Smooth muscle cell (in vitro differentiated cells): ENCODE results near the gene ISLR. TPM values are rescaled to one million over a fixed set of nuclear protein-coding genes. Genes with fewer than 3 reads are reported as not detected.

Source experiments
- DNase-seq: peaks from one replicate; lab custom pipeline; 2025; ENCODE audit not compliant: unreplicated experiment; lab: John Stamatoyannopoulos, UW
- H2AFZ ChIP-seq: fragments of 200-600 bp; sonication (generic); 2 replicates; pipeline ENCODE4 v1.6.0; 2016; ENCODE audit warnings: antibody characterized with exemption, low read depth, mild to moderate bottlenecking
- H3F3A ChIP-seq: fragments of 200-600 bp; sonication (generic); 2 replicates; pipeline ENCODE4 v1.6.0; 2017; ENCODE audit warnings: antibody characterized with exemption, low read depth
- H3K27ac ChIP-seq: fragments of 200-600 bp; sonication (generic); 2 replicates; pipeline ENCODE4 v1.5.1; 2016; ENCODE audit warnings: low read depth, mild to moderate bottlenecking
- H3K27me3 ChIP-seq: fragments of 200-600 bp; sonication (generic); 2 replicates; pipeline ENCODE4 v1.6.1; 2016; ENCODE audit warnings: low read depth, mild to moderate bottlenecking
- H3K36me3 ChIP-seq: fragments of 200-600 bp; sonication (generic); 2 replicates; pipeline ENCODE4 v1.5.1; 2016; ENCODE audit warnings: low read depth
- H3K4me1 ChIP-seq: fragments of 200-600 bp; sonication (generic); 2 replicates; pipeline ENCODE4 v1.5.1; 2016; ENCODE audit warnings: low read depth
- H3K4me2 ChIP-seq: fragments of 200-600 bp; sonication (generic); 2 replicates; pipeline ENCODE4 v1.6.0; 2016; ENCODE audit warnings: mild to moderate bottlenecking
- H3K4me3 ChIP-seq: fragments of 200-600 bp; sonication (generic); 2 replicates; pipeline ENCODE4 v1.5.1; 2016; ENCODE audit warnings: mild to moderate bottlenecking
- H3K79me2 ChIP-seq: fragments of 200-600 bp; sonication (generic); 2 replicates; pipeline ENCODE4 v1.6.0; 2016; ENCODE audit warnings: low read depth, mild to moderate bottlenecking
- H3K9ac ChIP-seq: fragments of 200-600 bp; sonication (generic); 2 replicates; pipeline ENCODE4 v1.6.0; 2016; ENCODE audit warnings: low read depth
- H3K9me3 ChIP-seq: fragments of 200-600 bp; sonication (generic); replicated peaks from 2 replicates; pipeline ENCODE4 v1.5.1; 2016; ENCODE audit warnings: low read depth
- H4K20me1 ChIP-seq: fragments of 200-600 bp; sonication (generic); 2 replicates; pipeline ENCODE4 v1.6.0; 2016; ENCODE audit warnings: low read depth
- CTCF ChIP-seq: fragments of 200-600 bp; sonication (generic); IDR thresholded peaks from 2 replicates; pipeline ENCODE4 v1.5.1; 2017; ENCODE audit warnings: borderline replicate concordance, mild to moderate bottlenecking, antibody characterized with exemption; ENCODE audit not compliant: insufficient read depth, poor library complexity, severe bottlenecking
- WGBS: methylation state at CpG from one replicate; pipeline ENCODE4 v1.1.7; 2016; ENCODE audit warnings: low lambda C conversion rate; 5-methylcytosine and 5-hydroxymethylcytosine counted together
- polyA plus RNA-seq: library from polyadenylated mRNA; unstranded; fragments of >200 nt; fragmentation: Nextera tagmentation; extraction: Ambion mirVana; gene quantifications from 2 replicates; pipeline ENCODE4 v1.2.1, GENCODE V29; 2016
- total RNA-seq: library from RNA; depleted of rRNA; stranded (reverse); fragments of >200 nt; gene quantifications from 2 replicates; pipeline ENCODE4 v1.2.3, GENCODE V29; 2014

ISLR gene
- total and polyA plus RNA-seq, 2 experiments from 2014 or later = 119 to 130 TPM

GRCh38 chr15:74129586-74130154, 43.8 kb upstream of the ISLR start:
- H3K4me1 ChIP-seq = peaks cover 44% of the 10 kb centered on the region
- H3K9me3 ChIP-seq = no peaks in the 10 kb centered on the region
- peak overlapping the region; percentile 47 for H2AFZ ChIP-seq
- TF ChIP-seq CTCF = no peak
- 2% methylated on average over 40 of the region's 40 CpGs for WGBS
- H3K4me3 ChIP-seq = peak overlapping the region; percentile 61
- H4K20me1 ChIP-seq = no peaks in the 10 kb centered on the region
- H3K27me3 ChIP-seq = peaks cover 66% of the 10 kb centered on the region
- no peaks in the 10 kb centered on the region for H3K79me2 ChIP-seq
- no peaks in the 10 kb centered on the region for H3K36me3 ChIP-seq
- DNase-seq = no peak
- H3K4me2 ChIP-seq = peak overlapping the region; percentile 95
- H3F3A ChIP-seq = no peaks in the 10 kb centered on the region
- no peak overlapping the region for H3K27ac ChIP-seq
- H3K9ac ChIP-seq = no peak overlapping the region

- Histone ChIP-seq H3K9me3 (no peaks in the 10 kb centered on the region), H3K27ac (no peak within 1 kb of the TSS), H2AFZ (peak within 1 kb of the TSS; percentile 47), H3F3A (no peaks in the 10 kb centered on the region), H3K79me2 (no peaks in the 10 kb centered on the region), H3K9ac (no peak within 1 kb of the TSS), H3K4me2 (peak within 1 kb of the TSS; percentile 95), H3K27me3 (peaks cover 72% of the 10 kb centered on the region), H3K36me3 (no peaks in the 10 kb centered on the region), H4K20me1 (no peaks in the 10 kb centered on the region), H3K4me1 (peaks cover 49% of the 10 kb centered on the region), H3K4me3 (peak within 1 kb of the TSS; percentile 61)
- TF ChIP-seq CTCF = no peak
- DNase-seq = no peak
- WGBS = 5% methylated on average over 51 of the region's 53 CpGs
Observed at GRCh38 chr15:74130155-74130848, 43.2 kb upstream of the ISLR start, which contains the start of gene ISLR2. Gene ISLR2, plus strand, starts transcription at chr15:74130586. Its CDS starts 2,169 bp downstream, at chr15:74132755.

- no peak for TF ChIP-seq CTCF
- 18% methylated on average over 26 of the region's 28 CpGs for WGBS
- H2AFZ ChIP-seq = no peak overlapping the region
- H3K4me2 ChIP-seq = peak overlapping the region; percentile 95
- no peaks in the 10 kb centered on the region for H4K20me1 ChIP-seq
- no peak overlapping the region for H3K9ac ChIP-seq
- peaks cover 57% of the 10 kb centered on the region for H3K4me1 ChIP-seq
- no peak overlapping the region for H3K27ac ChIP-seq
- peak overlapping the region; percentile 61 for H3K4me3 ChIP-seq
- no peak for DNase-seq
- no peaks in the 10 kb centered on the region for H3K36me3 ChIP-seq
- H3K79me2 ChIP-seq = no peaks in the 10 kb centered on the region
- H3F3A ChIP-seq = peaks cover 6% of the 10 kb centered on the region
- H3K27me3 ChIP-seq = peaks cover 72% of the 10 kb centered on the region
- H3K9me3 ChIP-seq = no peaks in the 10 kb centered on the region
Observed at GRCh38 chr15:74130849-74131627, 42.5 kb upstream of the ISLR start.
